ENCODE measurements around the gene MEGF11.

MEGF11 gene

DNA sequence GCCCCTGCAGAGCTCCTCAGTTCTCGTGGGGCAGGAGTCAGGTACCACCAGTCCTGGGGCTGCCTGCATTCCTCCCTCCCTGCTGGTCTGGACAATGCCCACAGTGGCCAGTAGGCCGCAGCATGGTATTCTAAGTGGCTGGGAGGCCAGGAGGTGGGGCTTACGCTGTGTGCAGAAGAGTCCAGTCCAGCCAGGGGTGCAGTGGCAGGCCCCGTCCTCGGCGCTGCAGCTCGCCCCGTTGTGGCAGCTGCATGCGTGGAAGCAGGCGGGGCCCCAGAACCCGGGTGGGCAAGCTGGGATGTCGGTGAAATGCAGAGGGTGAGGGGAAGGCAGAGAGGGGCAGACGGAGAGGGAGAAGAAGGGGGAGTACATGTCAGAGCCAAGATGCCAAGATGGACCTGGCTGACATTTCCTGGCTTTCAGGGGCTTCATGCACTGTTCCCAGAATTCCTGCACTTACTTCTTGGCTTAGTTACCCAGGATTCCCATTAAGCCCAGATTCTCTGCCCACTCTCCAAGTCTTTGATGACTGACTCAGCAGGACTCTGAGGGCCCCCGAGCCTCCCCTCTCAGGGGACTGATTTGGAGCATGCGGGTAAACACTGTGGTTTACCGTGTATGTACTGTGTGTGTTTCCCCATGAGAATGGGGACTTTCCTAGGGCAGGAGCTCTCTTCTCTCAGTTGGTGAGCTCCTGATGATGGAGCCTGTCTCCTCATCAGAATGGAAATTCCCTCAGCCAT lies 336.7 kb downstream of the MEGF11 start:
- DNase-seq (ENCODE audit: low read depth) = no peak

DNA sequence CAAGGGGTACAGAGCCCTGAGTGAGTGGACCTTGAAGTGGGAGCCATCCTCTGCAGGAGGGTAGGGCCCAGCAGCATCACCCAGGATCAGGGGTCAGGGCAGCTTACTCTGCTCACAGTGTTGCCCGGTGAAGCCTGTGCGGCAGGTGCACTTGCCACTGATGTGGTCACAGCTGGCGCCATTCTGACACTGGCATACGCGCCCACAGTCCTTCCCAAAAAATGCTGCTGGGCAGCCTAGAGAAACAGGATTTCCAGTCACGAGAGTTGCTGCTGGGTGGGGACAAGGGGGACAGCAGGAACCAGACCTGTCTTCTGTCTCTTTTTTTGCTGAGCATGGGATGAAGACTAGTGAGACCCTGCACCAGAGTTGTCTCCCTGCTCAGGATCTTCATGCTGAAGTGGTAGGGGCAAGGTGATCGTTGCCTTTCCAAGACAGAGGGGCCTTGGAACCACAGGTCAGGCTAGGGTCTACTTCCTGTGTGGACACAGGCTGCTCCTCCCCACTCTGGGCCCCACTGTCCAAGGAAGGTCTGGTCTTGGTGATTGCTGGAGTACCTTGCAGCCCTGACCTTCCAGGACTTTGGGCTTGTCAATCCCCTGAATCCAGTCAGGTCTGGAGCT lies 337.4 kb downstream of the MEGF11 start:
- no peak for DNase-seq (ENCODE audit: low read depth)

DNA sequence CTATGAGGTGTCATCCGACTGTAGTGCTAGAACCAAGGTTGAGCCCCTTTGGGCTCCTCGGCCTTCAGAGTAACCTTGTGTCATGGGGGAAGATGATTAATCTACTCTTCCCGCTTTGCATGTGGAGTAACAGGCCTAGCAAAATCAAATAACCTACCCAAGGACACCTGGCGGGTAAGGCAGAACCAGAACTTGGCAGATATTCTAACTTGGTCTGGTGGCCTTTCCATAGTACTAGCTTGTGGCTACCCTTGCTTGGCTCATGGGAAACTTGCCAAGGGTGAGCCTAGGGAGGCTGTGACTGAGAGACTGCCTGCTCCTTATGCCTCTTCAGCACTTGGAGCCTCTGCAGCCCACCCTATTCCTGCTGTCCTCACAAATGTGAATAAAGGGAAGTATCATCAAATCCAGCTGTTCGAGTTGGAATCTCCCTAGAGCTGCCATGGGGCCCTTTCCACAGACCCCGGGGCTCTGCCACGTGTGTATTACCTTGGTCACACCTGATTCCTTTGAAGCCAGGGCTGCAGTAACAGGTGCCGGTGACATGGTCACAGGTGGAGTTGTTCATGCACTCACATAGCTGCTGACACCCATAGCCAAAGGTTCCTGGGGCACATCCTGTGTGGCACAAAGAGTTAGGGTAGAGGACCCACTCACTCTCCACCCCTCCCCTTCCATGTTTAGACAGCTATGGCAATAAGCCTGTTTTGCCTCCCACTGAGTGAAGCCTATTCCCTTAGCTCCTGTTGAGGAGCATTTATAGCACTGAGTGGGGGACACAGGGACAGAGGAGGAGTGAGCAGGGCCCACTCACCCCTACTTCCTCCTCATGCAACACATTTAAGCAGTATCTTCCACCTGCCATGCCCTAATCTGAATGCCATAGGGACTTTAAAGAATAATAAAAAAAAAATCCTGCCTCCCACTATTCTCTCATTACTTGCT lies 338.3 kb downstream of the MEGF11 start:
- DNase-seq (ENCODE audit: low read depth) = no peak

DNA sequence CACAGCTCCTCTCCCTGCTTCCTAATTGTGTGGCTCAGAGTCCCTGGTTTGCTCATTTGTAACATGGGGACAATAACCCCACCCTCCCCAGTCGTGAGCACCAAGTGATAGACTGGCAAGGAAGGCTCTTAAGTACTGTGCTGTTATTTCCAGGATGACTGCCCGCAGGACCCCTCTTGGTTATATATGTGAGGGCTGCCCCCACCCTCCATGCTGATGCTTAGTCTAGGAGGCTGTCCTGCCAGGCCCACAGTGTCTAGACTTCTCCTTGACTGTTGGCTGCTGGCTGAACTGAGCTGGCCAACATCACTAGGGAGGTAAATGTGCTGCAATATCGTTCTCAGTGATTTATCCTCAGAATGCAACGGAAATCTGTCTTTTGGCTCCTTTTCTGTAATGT lies 339.2 kb downstream of the MEGF11 start:
- DNase-seq (ENCODE audit: low read depth) = no peak

DNA sequence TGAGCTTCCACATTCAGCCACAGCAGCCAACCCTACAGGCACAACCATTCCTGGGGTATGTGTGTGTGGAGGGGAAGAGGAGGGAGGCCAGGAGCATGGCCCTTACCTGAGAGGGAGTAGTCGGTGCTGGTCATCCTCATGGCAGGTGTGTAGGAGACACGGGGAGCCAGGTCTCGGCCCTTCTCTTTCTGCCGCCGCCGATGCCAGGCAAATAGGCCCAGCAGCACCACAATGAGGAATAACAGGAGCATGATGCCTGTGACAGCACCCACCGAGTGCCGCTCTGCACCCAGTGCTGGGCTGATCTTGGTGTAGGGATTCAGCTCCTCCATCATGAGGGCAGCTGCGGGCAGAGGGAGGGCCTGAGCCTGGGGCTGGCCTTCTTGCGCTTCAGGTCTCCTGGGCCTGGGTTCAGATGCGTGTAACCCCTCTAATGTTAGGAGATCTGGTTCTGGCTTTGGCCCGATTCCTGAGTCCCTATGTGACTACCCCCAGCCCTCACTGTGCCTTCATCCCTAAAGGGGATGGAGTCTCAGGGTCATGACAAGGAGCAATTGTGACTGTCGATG lies 339.8 kb downstream of the MEGF11 start:
- no peak for DNase-seq (ENCODE audit: low read depth)

DNA sequence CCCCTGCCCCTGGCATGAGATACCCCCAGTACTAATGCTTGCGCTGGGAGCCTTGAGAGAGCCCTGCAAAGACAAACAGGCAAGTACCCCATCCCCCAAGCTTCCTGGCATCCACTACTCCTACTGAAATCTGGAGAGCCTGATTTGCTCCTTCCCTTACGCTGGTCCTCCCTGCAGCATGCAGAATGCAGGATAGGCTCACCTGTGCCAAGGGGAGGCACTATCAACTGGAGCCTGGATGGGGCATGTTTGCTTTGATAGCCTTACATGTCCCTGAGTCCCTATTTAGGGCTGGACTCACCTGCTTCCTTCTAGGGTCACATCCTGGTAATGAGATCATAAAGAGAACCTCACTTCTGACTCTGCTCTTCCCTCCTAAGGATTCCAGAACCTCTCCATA lies 341.3 kb downstream of the MEGF11 start:
- no peak for DNase-seq (ENCODE audit: low read depth)

DNA sequence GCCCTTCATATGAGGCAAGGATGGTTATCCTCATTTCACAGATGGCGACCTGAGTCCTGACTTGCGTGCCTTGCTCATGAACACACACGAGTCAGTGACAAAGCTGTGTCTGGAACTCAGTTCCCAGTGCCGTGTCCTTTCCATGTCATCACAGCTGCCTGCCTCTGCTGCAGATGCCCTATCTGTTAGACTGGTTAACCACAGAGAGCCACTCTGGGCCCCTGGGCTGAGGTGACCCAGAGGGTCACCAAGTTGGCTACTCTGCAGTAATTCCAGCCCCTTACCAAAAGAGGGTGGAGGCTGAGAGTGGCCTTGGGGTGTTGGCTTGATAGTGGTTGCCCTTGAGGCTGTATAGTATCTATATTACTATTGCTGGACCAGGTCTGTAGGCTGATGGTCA lies 343.2 kb downstream of the MEGF11 start:
- DNase-seq (ENCODE audit: low read depth) = no peak

DNA sequence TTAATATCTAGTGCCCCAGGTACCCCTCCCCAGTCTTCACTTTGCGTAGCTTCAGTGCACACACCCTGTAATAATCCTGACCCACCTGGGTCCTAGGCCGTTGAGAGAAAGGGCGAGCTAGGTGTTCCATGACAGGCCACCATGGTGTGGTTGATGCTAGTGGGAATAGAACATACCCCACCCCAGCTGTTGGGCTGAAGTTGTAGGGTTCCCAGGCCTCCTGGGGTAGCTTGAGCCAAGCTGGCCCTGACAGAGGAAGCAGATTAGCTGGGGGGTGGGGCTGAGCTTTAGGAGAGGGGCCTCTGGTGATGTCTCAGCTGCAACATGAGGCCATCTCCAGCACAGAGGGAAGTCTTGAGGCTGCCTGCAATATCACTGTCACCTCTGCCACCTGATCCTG lies 343.7 kb downstream of the MEGF11 start:
- no peak for DNase-seq (ENCODE audit: low read depth)

DNA sequence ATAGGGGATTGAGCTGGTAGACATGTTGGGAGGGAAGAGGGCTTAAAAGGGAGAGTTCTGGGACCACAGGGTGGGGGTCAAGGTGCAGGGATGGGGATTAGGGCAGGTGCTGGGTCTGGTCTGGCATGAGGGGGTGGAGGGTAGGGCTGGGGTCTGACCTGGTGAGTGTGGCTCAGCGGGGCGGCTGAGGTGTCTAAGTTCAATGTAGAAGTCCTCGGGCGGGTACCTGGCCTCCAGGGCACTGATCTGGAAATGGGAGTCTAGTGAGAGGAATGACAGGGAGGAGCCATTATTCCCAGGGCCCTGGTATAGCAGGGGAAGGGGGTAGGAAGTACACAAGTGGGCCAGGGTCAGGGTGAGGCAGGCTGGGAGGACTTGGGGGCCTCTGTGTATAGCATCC lies 344.7 kb downstream of the MEGF11 start:
- DNase-seq (ENCODE audit: low read depth) = no peak

DNA sequence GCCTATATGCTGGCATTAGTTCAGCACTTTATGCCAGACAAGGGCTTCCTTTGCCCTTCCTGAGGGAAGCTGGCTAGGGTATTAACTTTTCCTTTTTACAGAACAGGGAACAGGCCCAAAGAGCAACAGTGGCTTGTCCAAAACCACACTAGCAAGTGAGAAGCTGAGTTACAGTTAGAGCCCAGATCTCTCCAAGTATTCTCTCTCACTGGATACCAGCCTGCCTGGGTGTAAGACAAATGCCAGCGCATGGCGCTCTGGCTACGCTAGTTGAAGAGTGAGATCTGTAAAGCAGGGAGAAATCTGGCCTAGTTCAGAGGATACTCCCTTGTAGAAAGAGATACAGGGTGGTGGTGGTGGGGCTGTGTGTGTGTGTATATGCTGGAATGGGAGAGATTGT lies 345.9 kb downstream of the MEGF11 start:
- no peak for DNase-seq (ENCODE audit: low read depth)

DNA sequence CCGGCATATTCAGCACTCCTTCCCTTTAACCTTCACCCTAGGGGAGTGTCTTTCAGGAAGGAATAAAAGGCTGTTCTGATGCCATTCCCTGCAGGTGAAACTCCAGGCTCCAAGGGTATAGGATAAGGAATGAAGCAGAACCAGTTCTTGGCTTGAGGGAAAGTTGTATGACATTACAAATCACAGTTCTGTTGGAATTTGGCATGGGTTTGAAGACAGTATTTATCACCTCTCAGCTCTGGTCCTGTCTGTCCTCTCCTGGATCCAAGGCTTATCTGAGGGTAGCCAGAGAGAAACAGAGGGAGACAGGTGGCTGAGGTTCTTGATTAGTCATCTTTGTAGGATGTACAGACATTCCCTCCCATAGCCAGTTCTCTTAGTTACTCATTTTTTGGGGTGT lies 347.2 kb downstream of the MEGF11 start:
- no peak for DNase-seq (ENCODE audit: low read depth)

DNA sequence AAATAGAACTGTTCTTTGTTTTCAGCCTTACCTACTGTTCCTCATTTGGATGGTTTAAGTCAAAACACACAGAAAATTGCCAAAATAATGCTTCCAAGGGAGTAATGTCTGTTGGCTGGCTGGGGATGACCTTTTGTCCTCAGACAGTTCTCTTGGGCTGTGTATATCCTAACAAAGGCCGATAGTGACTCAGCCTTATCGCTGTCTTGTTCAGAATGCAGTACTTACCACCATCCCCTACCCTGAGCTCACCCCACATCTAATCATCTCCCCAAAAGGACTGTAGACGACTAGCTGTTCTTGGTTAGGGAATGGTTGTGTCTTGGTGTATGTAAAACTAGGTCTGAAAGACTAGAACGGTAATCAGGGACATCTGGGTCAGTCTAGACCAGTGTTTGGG lies 349.2 kb downstream of the MEGF11 start:
- no peak for DNase-seq (ENCODE audit: low read depth)

DNA sequence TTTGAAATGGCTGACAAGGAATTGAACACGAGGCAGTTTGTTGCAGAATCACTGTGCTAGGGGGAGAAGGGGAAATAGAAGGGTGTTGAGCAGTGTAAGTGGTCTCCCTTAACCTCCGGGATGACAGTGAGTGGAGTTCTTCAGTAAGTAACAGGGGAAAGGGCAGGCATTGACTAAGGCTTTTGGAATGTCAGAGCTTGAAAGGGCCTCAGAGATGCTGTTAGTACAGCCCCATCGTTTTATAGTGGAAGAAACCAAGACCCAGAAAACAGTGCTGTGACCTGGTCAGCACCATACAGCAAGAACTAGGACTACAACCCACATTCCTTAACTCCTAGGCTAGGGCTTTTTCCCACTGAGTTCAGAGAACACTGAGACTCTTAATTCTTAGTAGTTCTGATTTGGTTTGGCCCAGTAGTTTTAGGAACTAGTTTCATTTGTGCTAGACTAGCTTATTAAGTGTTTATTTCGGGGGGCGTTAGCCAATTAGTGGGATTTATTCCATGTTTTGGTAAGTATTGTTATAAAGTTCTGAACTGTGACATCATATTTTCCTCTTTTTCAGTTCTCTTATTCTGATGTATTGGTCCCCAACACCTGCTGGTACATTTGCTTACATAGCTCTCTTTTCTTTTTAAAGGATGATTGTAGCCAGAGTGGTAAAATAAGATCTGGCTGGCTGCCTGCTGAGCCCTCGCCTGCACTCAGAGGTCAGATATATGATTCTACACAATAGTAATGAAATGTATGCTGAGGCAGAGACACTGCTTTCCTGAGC lies 350.1 kb downstream of the MEGF11 start:
- no peak for DNase-seq (ENCODE audit: low read depth)

DNA sequence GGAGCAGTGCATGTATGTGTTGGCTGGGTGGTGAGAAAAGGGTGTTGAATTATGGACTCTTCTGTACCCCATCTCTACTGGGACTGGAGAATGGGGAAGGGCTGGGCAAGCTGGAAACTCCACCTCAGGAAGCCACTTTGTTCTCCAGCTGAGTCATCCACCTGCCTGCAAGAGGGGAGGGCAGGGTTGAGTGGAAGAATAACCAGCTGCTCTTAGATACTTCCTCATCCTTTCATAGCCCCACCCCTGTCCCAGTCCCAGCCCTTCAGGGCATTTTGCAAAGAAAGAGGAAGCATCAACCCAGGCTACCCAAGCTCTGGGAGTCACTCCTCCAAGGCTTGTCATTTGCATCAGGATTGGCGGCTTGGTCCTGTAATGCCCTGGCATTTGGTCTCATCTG lies 351.2 kb downstream of the MEGF11 start:
- DNase-seq (ENCODE audit: low read depth) = no peak

DNA sequence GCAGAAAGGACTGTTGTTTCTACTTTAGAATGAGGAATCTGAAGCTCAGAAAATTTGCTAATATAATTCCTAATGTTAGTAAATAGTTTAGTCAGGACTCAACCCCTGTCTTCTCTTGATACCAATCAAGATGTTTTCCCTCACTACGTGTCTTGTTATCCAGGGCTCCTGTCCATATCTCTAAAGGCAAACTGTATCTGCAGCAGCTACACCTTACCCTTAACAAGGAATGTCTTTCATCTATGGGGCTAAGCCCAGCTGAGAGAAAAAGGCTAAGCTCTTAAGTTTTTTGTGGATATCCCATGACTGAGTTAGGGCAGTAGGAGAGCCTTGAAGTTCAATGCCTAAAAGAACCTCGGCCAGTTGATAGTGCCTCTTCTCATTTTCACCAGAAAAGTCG lies 351.7 kb downstream of the MEGF11 start:
- DNase-seq (ENCODE audit: low read depth) = no peak

DNA sequence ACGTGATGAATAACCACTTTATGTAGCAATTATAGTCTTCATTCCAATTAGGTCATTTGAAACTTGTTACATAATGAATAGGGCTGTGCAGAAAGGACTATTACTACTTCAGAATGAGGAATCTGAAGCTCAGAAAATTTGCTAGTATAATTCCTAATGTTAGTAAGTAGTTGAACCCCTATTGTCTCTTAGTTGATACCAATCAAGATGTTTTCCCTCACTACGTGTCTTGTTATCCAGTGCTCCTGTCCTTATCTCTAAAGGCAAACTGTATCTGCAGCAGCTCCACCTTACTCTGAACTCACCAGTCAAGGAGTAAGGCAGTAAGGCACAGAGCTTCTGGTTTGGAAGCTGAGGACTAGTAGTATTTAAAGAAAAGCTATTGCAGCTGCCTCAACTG lies 352.2 kb downstream of the MEGF11 start:
- no peak for DNase-seq (ENCODE audit: low read depth)

DNA sequence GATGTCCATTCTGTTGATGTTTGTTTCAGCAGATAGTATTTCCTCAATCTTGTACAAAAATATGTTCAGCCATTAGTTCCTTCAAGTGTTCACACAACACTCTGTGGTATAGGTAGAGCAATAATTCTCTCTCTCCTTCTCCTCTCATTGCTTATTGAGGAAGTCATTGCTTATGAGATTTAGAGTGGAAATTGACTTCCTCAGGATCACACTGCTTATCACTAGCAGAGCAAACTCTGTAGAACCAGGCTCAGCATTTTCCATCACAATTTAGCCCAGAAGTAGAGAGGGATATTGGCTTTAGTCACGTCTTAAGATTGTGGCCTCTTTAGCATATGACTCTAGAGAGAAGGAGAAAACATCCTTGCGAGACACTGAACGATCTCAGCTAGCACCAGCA lies 353.1 kb downstream of the MEGF11 start:
- no peak for DNase-seq (ENCODE audit: low read depth)

DNA sequence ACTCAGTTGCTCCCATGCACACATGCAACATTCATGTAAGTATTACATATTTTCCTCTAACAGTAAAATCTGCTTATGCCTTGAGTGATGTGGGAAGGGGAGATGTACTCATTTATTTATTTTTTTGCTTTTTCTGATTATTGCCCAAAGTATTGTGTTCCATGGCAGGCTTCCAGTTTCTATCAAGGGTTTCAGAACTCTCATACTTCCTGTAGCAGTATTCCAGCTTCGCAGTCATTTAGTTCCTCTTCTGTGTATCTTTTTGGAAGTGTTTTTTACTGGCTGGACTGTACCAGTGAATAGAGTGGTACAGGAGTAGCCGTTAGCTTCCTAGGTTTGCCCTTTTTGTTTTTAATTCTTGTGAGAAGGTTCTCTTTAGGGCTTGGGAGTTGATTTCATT lies 357.3 kb downstream of the MEGF11 start:
- no peak for DNase-seq (ENCODE audit: low read depth)

DNA sequence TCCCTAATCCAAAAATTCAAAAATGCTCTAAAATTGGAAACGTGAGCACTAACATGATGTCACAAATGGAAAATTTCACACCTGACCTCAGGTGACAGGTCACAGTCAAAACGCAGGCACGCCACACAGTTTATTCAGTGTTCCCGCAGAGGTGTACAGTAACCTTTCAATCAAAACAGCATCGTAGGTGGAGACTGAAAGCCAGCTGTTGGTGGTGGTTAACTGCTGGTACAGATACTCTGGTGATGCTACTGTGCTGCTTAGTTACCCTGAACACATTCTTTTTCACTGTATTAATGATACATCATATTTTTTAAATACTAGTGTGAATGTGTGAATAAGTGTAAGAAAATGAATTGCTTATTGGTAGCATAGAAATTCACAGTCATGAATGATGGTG lies 360.5 kb downstream of the MEGF11 start:
- no peak for DNase-seq (ENCODE audit: low read depth)

DNA sequence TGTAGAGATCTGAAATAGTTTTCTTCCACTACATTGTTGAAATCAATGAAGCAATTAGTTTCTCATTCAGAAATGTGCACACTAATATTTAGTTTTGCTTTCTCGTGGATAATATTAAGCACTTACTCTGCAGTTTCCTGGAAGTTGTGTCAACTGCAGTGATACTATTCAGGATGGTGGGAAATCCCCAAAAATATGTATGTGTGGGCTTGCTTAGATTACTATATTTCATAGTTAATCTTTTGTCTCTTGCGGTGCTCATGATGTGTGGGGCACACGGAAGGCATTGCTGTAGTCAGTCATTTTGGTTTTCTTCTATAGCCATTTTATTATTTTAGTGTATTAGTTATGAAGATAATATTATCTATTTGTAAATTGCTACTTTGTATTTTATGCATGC lies 364.6 kb downstream of the MEGF11 start:
- DNase-seq (ENCODE audit: low read depth) = no peak

DNA sequence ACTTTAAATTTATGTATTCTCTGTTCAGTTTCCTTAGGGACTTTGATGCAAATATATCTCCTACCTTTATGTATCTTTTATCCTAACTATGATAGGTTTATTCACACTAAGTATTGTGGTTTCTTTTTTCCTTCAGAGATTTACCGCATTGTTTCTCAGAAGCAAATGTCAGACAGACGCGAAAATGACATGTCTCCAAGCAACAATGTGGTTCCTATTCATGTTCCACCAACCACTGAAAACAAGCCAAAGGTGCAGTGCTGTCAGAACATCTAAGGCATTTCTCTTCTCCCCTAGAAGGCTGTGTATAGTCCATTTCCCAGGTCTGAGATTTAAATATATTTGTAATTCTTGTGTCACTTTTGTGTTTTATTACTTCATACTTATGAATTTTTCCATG lies 366.0 kb downstream of the MEGF11 start:
- no peak for DNase-seq (ENCODE audit: low read depth)

DNA sequence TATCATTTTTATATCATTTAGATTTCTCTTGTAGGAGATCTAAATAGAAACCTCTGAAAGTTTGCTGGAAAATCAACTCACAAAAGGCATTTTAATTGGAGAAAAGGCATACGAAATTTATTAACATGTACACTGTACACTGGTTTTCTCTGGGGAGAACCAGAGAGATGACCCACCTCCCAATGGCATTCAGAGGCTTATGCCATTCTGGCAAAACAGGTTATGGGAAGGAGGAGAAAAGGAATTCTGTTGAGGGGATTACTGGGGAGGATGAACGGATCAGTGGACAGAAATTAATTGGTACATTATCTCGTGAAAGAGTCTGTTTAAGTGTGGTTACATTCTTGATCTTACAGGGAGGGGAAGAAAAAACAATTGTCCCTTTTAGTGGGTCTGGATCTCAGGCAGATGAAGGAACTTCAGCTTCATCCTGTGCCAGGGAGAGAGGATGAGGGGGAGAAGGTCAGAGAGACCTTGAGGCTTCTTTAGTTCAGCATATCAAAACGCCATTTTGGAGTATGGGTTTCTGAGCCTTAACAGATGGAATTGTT lies 367.8 kb downstream of the MEGF11 start:
- DNase-seq (ENCODE audit: low read depth) = no peak

All from T-helper 22 cell (primary cell).